Brain microvascular endothelial cell (primary cell): ENCODE data around the gene DCXR.
A peak's percentile ranks its signal among the peaks of the same experiment; 100 is the strongest.

Experiments
- DNase-seq: peaks from one replicate; pipeline ENCODE4 v3.0.0-alpha.2; 2020
- H3K27ac ChIP-seq: fragments of 250-450 bp; sonication (Bioruptor Pico); 2 replicates; pipeline ENCODE4 v1.5.1; 2020; ENCODE audit warnings: mild to moderate bottlenecking, moderate library complexity
- H3K27me3 ChIP-seq: fragments of 250-450 bp; sonication (Bioruptor Pico); replicated peaks from 2 replicates; pipeline ENCODE4 v1.5.1; 2020; ENCODE audit warnings: mild to moderate bottlenecking
- H3K36me3 ChIP-seq: fragments of 250-450 bp; sonication (Bioruptor Pico); replicated peaks from 2 replicates; pipeline ENCODE4 v1.5.1; 2020; ENCODE audit warnings: mild to moderate bottlenecking
- H3K4me3 ChIP-seq: 2 replicates; pipeline ENCODE4 v1.5.1; 2011; ENCODE audit warnings: low read depth, mild to moderate bottlenecking, control low read depth, low read length, moderate library complexity
- in situ Hi-C: cut with HindIII; loops from 2 replicates; pipeline ENCODE4 v1.10.0; 2017; ENCODE audit warnings: low sequenced_read_pairs, low pct_ligation_motif_present
- TF ChIP-seq, protein P1 (sequence below): IDR thresholded peaks from 2 replicates; pipeline ENCODE4 v1.5.1; 2011; ENCODE audit warnings: low read depth, mild to moderate bottlenecking, moderate library complexity, low read length, control low read depth, inconsistent platforms; ENCODE audit errors: missing control alignments

DCXR gene

DNA sequence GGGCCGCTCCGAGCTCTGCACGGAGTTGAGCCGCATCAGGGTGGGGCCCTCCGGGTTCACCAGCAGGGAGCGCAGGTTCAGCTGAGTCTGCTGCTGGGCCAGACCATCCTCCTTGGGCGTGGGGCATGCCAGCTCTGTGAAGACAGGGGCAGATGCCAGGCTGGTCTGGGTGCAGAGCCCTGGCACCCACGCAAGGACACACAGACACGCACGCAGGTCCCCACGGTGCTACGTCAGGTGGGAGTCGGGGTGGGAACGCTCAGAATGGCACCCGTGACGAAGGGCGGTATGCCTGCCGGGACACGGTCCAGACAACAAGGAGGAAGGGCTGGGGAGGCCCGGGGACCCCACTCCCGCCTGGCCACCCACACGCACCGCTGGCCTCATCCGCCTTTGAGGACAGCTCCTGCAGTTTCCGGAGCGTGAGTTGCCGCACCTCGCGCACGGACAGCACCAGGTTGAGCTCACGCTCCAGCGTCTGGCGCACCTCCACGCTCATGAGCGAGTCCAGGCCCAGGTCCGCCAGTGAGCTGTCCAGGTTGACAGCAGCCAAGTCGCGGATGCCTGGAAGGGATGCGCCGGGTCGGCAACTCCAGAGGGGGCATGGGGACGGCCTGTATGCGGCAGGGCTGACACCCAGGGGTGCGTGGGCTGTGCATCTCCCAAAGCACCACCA lies 43.4 kb upstream of the DCXR start:
- peaks cover 87% of the 10 kb centered on the region for H3K36me3 ChIP-seq
- H3K27me3 ChIP-seq = no peaks in the 10 kb centered on the region
- in situ Hi-C loops = no loop called here
- TF ChIP-seq, protein P1, sequence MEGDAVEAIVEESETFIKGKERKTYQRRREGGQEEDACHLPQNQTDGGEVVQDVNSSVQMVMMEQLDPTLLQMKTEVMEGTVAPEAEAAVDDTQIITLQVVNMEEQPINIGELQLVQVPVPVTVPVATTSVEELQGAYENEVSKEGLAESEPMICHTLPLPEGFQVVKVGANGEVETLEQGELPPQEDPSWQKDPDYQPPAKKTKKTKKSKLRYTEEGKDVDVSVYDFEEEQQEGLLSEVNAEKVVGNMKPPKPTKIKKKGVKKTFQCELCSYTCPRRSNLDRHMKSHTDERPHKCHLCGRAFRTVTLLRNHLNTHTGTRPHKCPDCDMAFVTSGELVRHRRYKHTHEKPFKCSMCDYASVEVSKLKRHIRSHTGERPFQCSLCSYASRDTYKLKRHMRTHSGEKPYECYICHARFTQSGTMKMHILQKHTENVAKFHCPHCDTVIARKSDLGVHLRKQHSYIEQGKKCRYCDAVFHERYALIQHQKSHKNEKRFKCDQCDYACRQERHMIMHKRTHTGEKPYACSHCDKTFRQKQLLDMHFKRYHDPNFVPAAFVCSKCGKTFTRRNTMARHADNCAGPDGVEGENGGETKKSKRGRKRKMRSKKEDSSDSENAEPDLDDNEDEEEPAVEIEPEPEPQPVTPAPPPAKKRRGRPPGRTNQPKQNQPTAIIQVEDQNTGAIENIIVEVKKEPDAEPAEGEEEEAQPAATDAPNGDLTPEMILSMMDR = no peak
- no peak overlapping the region for H3K27ac ChIP-seq
- no peak for DNase-seq
- no peak overlapping the region for H3K4me3 ChIP-seq

DNA sequence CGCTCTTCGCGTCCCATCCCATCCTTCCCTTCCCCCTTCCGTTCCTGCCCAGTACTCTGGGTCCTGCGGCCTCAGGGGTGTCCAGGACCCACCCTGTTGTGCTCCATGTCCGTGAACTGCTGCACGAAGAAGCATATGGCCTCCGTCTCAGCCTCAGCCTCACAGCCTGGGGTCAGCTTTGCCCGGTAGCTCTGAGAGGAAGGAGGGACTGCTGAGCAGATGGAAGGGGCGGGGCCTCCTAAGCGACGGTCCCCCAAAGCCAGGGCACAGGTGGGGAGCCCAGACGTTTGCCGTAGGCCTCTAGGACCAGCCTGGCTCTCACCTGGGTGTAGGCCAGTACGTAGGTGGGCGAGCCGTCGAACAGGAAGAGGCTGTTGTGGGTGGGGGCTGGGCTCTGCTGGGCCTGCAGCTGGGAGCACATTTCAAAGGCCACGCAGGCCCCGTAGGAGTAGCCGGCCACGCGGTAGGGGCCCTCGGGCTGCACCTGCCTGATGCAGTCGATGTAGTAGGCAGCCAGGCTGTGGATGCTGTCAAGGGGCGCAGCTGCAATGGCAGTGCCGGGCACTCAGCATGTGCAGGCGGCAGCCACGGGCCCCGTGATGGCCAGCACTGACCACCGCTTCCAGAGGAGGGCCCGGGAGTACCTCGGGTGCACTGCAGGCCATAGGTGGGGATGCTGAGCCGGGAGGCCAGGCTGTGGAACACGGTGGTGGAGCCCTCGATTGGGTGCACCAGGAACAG lies 42.7 kb upstream of the DCXR start:
- Histone ChIP-seq H3K4me3 (no peak overlapping the region), H3K27ac (no peak overlapping the region), H3K27me3 (no peaks in the 10 kb centered on the region), H3K36me3 (peaks cover 80% of the 10 kb centered on the region)
- in situ Hi-C loops = no loop called here
- DNase-seq = no peak
- TF ChIP-seq, protein P1 = no peak

DNA sequence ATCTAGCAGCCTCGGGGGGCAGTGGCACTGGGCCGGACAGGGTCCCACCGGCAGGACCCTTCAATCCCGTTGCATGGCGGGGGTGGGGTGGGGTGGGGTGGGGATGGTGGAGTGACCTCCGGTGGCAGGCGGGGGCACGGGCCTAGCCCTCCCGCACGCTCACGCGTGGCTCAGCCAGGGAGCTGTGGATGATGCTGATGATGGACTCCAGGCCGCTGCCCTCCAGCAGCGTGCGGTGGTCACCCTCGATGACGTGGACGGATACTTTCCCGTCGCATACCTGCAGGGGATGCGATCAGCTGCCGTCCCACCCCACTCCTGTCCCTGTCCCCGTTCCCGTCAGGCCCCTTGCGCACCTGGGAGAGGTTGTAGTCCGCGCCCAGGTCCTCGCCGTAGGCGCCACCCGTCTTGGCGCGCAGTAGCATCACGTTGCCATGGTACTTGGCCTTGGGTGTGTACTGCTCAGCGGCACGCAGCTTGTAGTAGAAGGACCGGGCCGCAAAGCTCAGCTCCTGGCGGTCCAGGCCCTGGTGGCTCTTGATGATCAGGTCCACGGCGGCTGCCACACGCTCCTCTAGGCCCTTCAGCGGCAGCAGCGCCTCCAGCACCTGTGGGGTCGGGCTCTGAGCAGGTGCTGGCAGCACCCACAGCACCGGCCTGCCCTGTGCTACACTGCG lies 41.6 kb upstream of the DCXR start:
- Histone ChIP-seq H3K36me3 (peaks cover 69% of the 10 kb centered on the region), H3K27me3 (no peaks in the 10 kb centered on the region), H3K4me3 (no peak overlapping the region), H3K27ac (no peak overlapping the region)
- DNase-seq = no peak
- in situ Hi-C loops = no loop called here
- TF ChIP-seq, protein P1 = no peak

- TF ChIP-seq, protein P1 = no peak
- in situ Hi-C loops = no loop called here
- H3K27ac ChIP-seq = no peak overlapping the region
- H3K36me3 ChIP-seq = peaks cover 62% of the 10 kb centered on the region
- no peaks in the 10 kb centered on the region for H3K27me3 ChIP-seq
- no peak for DNase-seq
- no peak overlapping the region for H3K4me3 ChIP-seq
Observed at GRCh38 chr17:82078433-82078832, 40.9 kb upstream of the DCXR start.

- DNase-seq = no peak
- Histone ChIP-seq H3K27ac (no peak overlapping the region), H3K27me3 (no peaks in the 10 kb centered on the region), H3K4me3 (no peak overlapping the region), H3K36me3 (peaks cover 55% of the 10 kb centered on the region)
- in situ Hi-C loops = no loop called here
- TF ChIP-seq, protein P1 = peak; percentile 7
Observed at GRCh38 chr17:82077617-82078358, 40.3 kb upstream of the DCXR start.
